Stimulated activated CD8-positive, alpha-beta memory T cell treated with anti-CD3 and anti-CD28 coated beads, Interleukin-15, amount 100 ng/mL, for 24 hours (primary cell): ENCODE data around the gene BCL2L14.

Source experiments
- DNase-seq: peaks from one replicate; pipeline ENCODE4 v3.0.0-alpha.2; 2020; ENCODE audit warnings: low read depth

The BCL2L14 gene

DNA sequence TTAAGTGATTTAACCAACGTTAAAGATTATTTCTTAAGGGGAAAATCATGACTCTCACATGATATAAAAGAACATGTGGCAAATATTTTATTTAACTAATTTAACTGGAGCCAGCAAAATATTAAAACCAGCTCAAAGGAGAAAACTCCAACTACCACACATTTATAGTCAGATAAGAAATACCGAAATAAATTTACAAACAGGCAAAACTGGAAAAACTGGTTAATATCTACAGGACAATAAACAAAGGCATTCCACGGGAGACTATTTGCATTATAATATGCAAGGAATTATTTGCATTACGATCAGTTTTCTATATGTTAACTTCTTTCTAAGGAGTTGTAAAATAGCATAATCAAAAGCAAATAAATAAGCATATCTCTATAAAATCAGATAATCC is 13.8 kb upstream of the BCL2L14 start:
- no peak for DNase-seq

- no peak for DNase-seq
Measured at GRCh38 chr12:12064596-12064995, 6.1 kb upstream of the BCL2L14 start.

DNA sequence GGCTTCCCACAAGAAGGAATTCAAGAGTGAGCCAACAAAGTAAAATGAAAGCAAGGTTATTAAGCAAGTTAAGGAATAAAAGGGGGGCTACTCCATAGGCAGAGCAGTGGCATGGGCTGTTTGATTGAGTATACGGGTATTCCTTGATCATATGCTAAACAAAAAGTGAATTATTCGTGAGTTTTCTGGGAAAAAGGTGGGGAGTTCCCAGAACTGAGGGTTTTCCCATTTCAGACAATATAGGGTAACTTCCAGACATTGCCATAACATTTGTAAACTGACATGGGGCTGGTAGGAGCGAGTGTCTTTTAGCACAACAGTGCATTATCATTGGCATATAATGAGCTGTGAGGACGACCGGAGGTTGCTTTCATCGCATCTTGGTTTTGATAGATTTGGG is 2.0 kb upstream of the BCL2L14 start:
- no peak for DNase-seq

DNA sequence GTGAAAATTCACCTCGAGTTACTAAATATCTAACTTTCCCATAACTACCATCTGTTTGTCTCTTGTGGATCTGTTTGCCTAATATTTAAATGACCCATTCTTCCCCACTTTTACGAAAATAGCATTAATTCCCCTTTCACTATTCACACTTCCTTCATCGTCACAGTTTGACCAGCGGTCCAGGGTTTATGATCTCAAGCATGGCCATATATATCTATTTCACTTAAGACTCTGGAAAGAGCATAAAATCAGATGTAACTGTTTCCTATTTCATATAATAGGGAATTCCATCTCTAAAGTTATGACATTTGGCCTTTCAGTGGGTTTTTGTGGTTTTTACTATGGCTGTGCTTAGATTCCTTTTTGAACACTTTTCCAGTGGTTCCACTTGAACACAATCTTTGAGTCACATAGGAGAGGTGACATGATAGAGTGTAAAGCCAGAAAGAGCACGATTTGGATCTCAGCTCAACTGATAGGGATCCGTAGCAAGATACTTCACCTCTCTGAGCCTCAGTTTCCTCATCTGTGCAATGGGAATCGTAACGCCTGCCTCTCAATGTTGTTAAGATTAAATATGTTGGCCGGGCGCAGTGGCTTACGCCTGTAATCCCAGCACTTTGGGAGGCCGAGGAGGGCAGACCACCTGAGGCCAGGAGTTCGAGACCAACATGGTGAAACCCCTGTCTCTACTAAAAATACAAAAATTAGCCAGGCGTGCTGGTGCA is 754 bp upstream of the BCL2L14 start:
- no peak for DNase-seq

GRCh38 chr12:12072064-12072760 is 1.5 kb downstream of the BCL2L14 start:
- DNase-seq = no peak

GRCh38 chr12:12079291-12079690 is 8.6 kb downstream of the BCL2L14 start:
- no peak for DNase-seq

DNA sequence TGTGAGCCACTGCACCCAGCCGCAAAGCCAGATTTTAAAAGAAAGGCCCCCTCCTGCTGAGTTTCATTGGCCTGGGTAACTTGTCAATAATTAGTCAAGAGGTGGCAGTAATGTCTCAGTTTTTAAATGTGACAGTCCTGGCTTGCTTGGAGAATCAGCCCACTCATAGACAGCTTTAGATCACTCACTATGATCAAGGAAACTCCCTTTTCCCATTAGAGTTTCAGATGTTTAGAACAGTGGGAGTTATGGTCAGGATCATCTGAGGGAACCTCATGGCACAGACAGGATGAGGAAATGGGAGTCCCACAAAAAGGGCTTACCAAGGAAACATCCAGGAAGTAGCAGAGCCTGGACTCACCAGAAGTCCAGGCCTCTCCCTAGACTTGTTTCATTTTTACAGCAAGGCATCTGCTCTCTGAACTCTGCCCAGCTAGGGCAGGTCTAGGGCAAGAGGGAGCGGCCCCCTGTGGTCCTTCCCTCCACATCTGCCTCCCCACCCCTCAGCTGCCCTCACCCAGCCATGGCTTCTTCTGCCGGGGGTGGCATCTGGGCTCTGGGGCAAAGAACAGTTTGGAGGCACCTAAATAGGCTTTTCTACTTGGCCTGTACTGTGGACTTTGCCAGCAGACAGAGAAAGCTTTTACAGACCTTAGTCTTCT is 11.2 kb downstream of the BCL2L14 start:
- DNase-seq = no peak

DNA sequence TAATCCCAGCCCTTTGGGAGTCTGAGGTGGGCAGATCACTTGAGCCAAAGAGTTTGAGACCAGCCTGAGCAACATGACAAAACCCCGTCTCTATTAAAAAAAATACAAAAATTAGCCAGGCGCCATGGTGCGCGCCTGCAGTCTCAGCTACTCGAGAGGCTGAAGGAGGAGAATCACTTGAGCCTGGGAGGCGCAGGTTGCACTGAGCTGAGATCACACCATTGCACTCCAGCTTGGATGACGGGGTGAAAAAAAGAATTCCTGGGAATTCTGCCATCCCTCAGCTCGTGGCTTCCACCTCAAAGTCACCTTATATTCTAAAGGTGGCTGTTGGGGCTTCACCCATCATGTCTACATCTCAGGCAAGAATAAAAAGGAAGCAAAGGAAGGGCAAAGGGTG is 12.9 kb downstream of the BCL2L14 start:
- DNase-seq = no peak

DNA sequence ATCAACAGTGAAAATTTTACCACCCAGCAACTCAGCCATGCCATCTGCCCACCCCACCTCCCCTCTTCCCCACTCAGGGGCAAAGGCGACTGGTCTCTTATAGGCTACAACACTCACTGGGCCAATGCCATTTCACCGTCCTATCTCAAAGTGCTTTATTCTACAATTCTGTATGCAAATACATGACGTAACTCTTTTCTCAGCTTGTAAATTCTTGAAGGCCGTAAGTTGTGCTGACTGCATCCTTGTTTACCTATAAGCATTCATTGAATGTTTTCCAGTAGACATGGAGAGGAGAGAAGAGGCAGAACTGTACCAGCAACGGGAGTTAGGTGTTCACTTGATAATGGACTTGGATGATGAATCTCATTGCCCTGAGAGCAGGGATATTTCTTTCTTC is 15.6 kb downstream of the BCL2L14 start:
- DNase-seq = no peak

DNA sequence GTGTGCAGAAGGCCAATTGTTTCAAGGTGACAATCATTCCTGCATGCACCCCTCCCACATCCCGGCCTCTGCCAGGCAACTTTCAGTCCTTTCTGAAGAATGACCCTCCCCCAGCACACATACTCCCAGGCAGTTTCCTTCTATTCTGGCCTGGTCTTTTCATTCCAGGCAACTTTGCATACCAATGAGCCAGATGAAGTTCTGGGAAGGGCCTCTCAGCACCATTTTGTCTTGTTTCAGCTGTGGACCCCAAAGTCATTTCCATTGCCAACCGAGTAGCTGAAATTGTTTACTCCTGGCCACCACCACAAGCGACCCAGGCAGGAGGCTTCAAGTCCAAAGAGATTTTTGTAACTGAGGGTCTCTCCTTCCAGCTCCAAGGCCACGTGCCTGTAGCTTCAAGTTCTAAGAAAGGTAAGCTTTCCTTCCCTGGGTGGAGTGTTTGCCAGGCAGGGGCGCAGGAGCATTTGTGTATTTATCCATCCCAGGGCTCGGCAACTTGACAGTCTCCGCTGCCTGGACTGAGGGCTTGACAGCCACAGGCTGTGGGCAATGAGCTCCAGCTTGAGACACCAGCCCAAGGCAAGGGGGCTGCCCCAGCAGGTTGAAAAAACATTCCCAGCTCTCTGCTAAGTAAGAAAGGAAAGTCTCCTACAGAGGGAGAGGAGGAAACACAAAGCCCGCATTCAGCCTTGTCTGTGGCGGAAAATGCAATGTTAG is 16.4 kb downstream of the BCL2L14 start:
- no peak for DNase-seq

DNA sequence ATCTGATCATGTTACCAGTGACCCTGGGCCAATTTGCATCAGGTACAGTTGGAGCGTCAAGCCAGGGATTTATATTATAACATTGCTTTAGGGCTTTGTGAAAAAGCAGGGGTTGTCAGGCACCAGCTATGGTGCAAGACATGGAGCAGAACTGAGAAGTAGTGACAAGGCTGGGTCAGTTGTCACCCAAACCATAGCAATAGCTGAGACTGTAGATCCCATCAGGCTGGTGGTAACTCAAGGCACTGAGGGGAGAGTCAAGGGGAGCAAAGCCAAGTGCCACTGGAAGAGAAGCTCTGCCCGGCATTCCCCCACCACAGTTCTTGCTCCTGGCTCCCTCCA is 16.9 kb downstream of the BCL2L14 start:
- DNase-seq = no peak

GRCh38 chr12:12088147-12088546 is 17.4 kb downstream of the BCL2L14 start:
- DNase-seq = no peak

- no peak for DNase-seq
Measured at GRCh38 chr12:12088761-12089160, 18.0 kb downstream of the BCL2L14 start.

- no peak for DNase-seq
Measured at GRCh38 chr12:12091071-12091470, 20.3 kb downstream of the BCL2L14 start.

DNA sequence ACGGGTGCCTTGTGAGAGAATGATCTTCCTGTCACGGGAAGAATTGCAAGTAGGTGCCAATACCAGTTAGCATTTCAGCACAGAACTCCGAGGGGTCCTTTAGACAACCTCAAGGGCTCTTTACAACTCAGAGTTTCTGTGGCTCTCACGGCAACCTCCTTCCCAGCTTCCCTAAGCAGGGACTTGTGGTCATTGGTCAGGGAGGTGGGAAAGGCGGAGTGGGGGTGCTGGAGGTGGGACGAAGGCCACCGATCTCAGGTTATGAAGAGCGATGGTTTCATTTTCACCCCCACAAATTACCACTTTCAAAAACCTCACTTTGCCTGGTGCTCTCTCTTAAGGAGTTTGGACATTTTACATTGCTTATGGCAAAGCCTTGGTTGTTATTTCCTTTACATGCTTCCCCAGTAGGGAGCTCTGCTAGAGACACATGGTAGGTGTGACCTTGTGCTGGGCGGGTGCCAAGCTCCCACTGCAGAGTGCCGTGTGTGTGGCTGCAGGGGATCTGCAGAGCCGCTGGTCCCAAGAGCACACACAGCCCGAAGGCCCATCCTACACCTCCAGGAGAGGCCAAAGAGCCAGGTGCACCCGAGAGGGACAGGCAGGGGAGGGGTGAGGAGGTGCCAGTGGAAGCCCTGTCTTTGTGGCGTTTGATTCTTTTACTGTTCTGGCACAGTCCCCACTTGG is 21.4 kb downstream of the BCL2L14 start:
- DNase-seq = no peak

GRCh38 chr12:12094481-12094880 is 23.7 kb downstream of the BCL2L14 start:
- DNase-seq = no peak

- DNase-seq = no peak
Measured at GRCh38 chr12:12095021-12095420, 24.3 kb downstream of the BCL2L14 start.

- DNase-seq = no peak
Measured at GRCh38 chr12:12097891-12098690, 27.4 kb downstream of the BCL2L14 start.

DNA sequence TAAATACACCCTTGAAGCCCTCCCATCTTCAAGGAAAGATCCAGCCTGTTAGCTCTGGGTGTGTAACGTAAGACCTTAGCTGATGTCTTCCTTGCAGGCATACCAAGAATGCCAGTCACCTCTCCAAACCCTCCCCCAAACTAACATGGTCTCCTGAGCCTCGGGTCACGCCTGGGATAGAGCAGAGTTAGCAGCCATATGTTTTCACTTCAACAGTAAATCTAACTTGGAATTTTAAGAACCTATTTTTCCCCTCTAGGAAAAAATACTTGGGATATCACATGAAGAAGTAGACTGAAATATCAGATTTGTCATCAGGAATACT is 27.9 kb downstream of the BCL2L14 start:
- no peak for DNase-seq

DNA sequence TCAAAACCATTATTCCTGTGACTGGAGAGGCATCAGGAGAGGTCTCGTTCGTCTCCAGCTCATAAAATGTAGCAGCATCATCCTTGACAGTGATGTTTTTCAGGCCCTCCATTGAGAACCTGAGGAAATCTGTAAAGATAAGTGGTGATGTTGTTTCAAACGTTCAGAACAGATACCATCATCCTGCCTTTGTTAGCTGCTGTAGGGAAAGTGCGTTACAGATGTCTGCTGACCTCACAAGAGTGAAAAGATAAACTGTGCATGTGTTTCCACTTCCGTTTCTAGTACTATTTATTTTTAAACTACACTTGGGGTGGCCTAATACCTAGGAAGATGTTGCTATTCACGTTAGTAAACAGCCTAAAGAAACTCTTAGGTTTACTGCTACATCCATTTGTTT is 28.4 kb downstream of the BCL2L14 start:
- no peak for DNase-seq

GRCh38 chr12:12107678-12108077 is 36.9 kb downstream of the BCL2L14 start:
- DNase-seq = no peak
